Measurements from ENCODE around the gene TM7SF2.

TM7SF2 gene

DNA sequence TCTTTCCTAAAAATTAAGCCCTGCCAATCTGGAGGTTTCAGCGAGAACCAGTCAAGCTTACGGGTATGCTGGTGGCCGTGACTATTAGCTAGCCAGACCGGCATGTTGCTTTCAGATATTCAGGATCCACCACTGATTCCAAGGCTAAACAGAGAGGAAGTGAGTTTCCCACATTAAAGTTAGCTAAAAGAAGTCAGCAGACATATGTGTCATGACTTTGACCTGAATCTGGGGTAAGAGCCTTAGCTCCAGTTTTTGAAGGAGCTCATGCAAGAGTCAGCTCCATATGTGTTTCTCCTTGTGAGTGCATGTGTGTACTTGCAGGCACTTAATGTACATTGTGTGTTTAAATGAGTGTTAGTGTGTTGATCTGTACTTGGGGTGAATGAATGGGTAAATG is 26.2 kb upstream of the TM7SF2 start:
- Histone ChIP-seq H3K4me3 (ENCODE audit: low read depth, low read length) (no peak overlapping the region), H3K27ac (no peak overlapping the region), H3K27me3 (replicated peaks) (no peaks in the 10 kb centered on the region), H3K36me3 (replicated peaks) (peaks cover 22% of the 10 kb centered on the region)
- no peak for TF ChIP-seq CTCF (IDR thresholded peaks at IDR 0.05; ENCODE audit: low read depth, low read length, missing control alignments)
- DNase-seq, result no peak
- in situ Hi-C loops (cut with HindIII; ENCODE audit: low pct_ligation_motif_present, low sequenced_read_pairs), result no loop called here

DNA sequence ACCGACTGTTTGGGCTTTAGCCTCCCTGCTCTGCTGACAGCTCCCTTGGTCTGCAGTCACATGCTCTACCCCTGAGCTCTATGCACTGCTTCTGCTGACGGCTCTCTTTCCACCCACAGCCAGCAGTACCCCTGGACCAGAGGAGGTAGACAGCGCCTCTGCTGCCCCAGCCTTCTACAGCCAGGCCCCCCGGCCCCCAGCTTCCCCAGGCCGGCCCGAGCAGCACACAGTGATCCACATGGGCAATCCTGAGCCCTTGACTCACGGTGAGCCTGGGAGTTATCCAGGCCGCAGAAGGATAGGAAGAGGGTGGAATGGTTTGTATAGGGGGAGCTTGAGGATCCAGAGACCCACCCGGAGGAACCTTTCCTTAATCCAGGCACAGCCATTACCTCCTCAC is 24.9 kb upstream of the TM7SF2 start:
- Histone ChIP-seq H3K4me3 (ENCODE audit: low read depth, low read length) (no peak overlapping the region), H3K27me3 (replicated peaks) (no peaks in the 10 kb centered on the region), H3K27ac (no peak overlapping the region), H3K36me3 (replicated peaks) (peaks cover 22% of the 10 kb centered on the region)
- no peak for DNase-seq
- no peak for TF ChIP-seq CTCF (IDR thresholded peaks at IDR 0.05; ENCODE audit: low read depth, low read length, missing control alignments)
- in situ Hi-C loops (cut with HindIII; ENCODE audit: low pct_ligation_motif_present, low sequenced_read_pairs), result no loop called here

DNA sequence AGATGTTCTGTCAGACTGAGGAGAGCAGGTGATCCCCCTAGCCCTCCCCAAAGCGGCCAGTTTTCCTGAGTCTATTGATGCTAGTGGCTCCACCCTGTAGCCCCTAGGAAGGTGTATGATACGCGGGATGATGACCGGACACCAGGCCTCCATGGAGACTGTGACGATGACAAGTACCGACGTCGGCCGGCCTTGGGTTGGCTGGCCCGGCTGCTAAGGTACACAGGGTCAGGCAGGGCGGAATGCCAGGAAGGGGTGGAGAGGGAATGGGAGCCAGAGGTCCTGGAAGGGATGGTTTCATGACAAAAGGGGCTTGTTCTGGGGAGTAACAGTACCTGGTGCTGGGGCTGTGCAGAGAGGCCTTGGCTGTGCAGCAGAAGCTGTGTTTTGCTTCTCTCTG is 24.5 kb upstream of the TM7SF2 start:
- no peaks in the 10 kb centered on the region for H3K27me3 ChIP-seq (replicated peaks)
- H3K36me3 ChIP-seq (replicated peaks), result peaks cover 22% of the 10 kb centered on the region
- H3K4me3 ChIP-seq (ENCODE audit: low read depth, low read length), result no peak overlapping the region
- H3K27ac ChIP-seq, result no peak overlapping the region
- no peak for DNase-seq
- TF ChIP-seq CTCF (IDR thresholded peaks at IDR 0.05; ENCODE audit: low read depth, low read length, missing control alignments), result no peak
- in situ Hi-C loops (cut with HindIII; ENCODE audit: low pct_ligation_motif_present, low sequenced_read_pairs), result no loop called here

DNA sequence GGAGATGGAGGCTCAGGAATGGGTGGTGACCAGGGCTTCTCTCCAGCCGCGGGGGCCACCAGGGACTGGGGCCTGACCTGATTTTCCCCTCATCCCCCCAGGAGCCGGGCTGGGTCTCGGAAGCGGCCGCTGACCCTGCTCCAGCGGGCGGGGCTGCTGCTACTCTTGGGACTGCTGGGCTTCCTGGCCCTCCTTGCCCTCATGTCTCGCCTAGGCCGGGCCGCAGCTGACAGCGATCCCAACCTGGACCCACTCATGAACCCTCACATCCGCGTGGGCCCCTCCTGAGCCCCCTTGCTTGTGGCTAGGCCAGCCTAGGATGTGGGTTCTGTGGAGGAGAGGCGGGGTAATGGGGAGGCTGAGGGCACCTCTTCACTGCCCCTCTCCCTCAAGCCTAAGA is 23.8 kb upstream of the TM7SF2 start:
- Histone ChIP-seq H3K27me3 (replicated peaks) (no peaks in the 10 kb centered on the region), H3K36me3 (replicated peaks) (peaks cover 22% of the 10 kb centered on the region), H3K4me3 (ENCODE audit: low read depth, low read length) (no peak overlapping the region), H3K27ac (no peak overlapping the region)
- in situ Hi-C loops (cut with HindIII; ENCODE audit: low pct_ligation_motif_present, low sequenced_read_pairs), result no loop called here
- no peak for TF ChIP-seq CTCF (IDR thresholded peaks at IDR 0.05; ENCODE audit: low read depth, low read length, missing control alignments)
- no peak for DNase-seq

DNA sequence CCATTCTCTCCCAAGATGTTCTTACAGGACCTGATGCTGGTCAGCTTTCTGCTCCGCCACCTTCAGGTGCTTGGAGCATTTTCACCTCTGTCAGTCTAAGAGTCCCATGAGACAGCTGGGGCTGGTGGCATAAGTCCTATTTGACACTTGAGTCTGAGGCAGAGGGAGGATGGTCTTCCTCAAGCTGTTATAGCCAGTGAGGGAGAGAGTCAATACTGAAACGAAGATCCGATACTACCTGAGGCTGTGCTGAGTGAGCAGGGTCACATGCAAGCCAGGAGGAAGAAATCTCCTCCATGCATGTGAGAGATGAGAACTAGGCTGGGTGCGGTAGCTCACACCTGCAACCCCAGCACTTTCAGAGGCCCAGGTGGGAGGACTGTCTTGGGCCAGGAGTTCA is 22.1 kb upstream of the TM7SF2 start:
- in situ Hi-C loops (cut with HindIII; ENCODE audit: low pct_ligation_motif_present, low sequenced_read_pairs), result no loop called here
- Histone ChIP-seq H3K27ac (no peak overlapping the region), H3K27me3 (replicated peaks) (no peaks in the 10 kb centered on the region), H3K36me3 (replicated peaks) (peaks cover 22% of the 10 kb centered on the region), H3K4me3 (ENCODE audit: low read depth, low read length) (no peak overlapping the region)
- no peak for TF ChIP-seq CTCF (IDR thresholded peaks at IDR 0.05; ENCODE audit: low read depth, low read length, missing control alignments)
- DNase-seq, result no peak

- in situ Hi-C loops (cut with HindIII; ENCODE audit: low pct_ligation_motif_present, low sequenced_read_pairs), result no loop called here
- no peak for TF ChIP-seq CTCF (IDR thresholded peaks at IDR 0.05; ENCODE audit: low read depth, low read length, missing control alignments)
- Histone ChIP-seq H3K27me3 (replicated peaks) (no peaks in the 10 kb centered on the region), H3K36me3 (replicated peaks) (peaks cover 22% of the 10 kb centered on the region), H3K27ac (no peak overlapping the region), H3K4me3 (ENCODE audit: low read depth, low read length) (no peak overlapping the region)
- DNase-seq, result no peak
Measured at GRCh38 chr11:65090628-65091027, 21.0 kb upstream of the TM7SF2 start.
